Vagina (tissue), 2 donors: ENCODE data around the gene ATP11A.

Experiments used
- POLR2A ChIP-seq, 2 donors: fragments of 450-650 bp; IDR thresholded peaks; one replicate each; pipeline ENCODE4 v1.6.1; 2017; ENCODE audit warnings: antibody characterized with exemption in 2 of 2, mild to moderate bottlenecking in 2 of 2, moderate library complexity in 2 of 2
- POLR2AphosphoS5 ChIP-seq, 2 donors: sonication (generic); formaldehyde crosslinking; IDR thresholded peaks; one replicate each; pipeline ENCODE4 v1.9.0; 2017; ENCODE audit warnings: antibody characterized with exemption in 2 of 2, mild to moderate bottlenecking in 2 of 2, low read depth in 1 of 2; ENCODE audit not compliant: insufficient read depth in 1 of 2
- TF ChIP-seq, protein P1 (sequence below), 3 experiments: fragments of 450-650 bp in 2 of 3; fragments of 200-600 bp in 1 of 3; sonication (generic) in 1 of 3; IDR thresholded peaks; one replicate each; pipeline ENCODE4 v1.5.1; 2017 to 2019; ENCODE audit warnings: antibody characterized with exemption in 3 of 3, mild to moderate bottlenecking in 2 of 3, moderate library complexity in 2 of 3

DNA sequence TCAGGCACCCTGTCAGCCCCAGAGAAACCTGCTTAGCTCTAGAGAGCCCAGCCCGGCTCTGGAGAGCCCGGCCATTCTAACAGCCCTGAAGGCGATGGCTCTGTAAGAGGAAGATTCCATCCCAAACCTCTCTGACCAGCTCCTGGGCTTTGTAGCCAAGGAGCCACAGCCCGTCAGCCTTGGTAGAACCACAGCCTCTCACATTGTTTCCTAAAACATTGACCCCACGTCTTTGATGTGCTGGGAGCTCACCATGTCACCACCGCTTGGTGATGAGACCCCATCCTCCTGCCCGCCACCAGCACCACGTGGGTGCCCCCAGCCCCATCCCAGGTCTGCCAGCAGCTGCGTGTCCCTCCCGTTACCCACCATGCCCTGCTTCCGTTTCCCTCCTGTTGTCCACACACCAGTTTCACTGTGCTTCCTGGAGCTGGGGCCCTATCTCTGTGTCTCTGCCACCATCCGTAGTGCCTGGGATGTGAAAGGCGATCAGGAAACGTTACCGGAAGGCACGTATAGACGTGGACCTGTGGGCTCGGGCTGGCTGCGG, 185.0 kb downstream of the ATP11A start:
- TF ChIP-seq, protein P1, sequence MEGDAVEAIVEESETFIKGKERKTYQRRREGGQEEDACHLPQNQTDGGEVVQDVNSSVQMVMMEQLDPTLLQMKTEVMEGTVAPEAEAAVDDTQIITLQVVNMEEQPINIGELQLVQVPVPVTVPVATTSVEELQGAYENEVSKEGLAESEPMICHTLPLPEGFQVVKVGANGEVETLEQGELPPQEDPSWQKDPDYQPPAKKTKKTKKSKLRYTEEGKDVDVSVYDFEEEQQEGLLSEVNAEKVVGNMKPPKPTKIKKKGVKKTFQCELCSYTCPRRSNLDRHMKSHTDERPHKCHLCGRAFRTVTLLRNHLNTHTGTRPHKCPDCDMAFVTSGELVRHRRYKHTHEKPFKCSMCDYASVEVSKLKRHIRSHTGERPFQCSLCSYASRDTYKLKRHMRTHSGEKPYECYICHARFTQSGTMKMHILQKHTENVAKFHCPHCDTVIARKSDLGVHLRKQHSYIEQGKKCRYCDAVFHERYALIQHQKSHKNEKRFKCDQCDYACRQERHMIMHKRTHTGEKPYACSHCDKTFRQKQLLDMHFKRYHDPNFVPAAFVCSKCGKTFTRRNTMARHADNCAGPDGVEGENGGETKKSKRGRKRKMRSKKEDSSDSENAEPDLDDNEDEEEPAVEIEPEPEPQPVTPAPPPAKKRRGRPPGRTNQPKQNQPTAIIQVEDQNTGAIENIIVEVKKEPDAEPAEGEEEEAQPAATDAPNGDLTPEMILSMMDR (IDR thresholded peaks at IDR 0.05): no peak
- TF ChIP-seq POLR2A (IDR thresholded peaks at IDR 0.05) (no peak), POLR2AphosphoS5 (IDR thresholded peaks at IDR 0.05; ENCODE audit: insufficient read depth in 1 of 2, low read depth in 1 of 2) (no peak)
